Measurements from ENCODE around the gene APOBEC2. TPM values are rescaled to one million over a fixed set of nuclear protein-coding genes. Genes with fewer than 3 reads are reported as not detected.
"Not testable (repeated sequence)": the region's sequence is repeated elsewhere in the genome, so short reads cannot be mapped to it uniquely, and the experiment has no call there.

Gene APOBEC2
- not detected for total RNA-seq

GRCh38 chr6:41053041-41053440 lies at the start of gene APOBEC2:
APOBEC2 (plus strand) TSS chr6:41053202; CDS start chr6:41053348, 146 bp downstream.
- H3K4me1 Mint-ChIP-seq (ENCODE audit: low read depth) = peaks cover 17% of the 10 kb centered on the region
- ATAC-seq (replicated peaks in 1 of 2) (no peak), DNase-seq (no peak)
- H3K9me3 Mint-ChIP-seq = no peaks in the 10 kb centered on the region
- peaks cover 3 to 4% of the 10 kb centered on the region in 2 donors for H3K36me3 Mint-ChIP-seq (ENCODE audit: insufficient read depth in 2 of 2)
- peak within 1 kb of the TSS; percentile 31 for H3K27ac Mint-ChIP-seq
- H3K27me3 Mint-ChIP-seq (ENCODE audit: low read depth) = no peaks in the 10 kb centered on the region
- H3K4me3 Mint-ChIP-seq = no peak within 1 kb of the TSS

GRCh38 chr6:41006217-41006616 lies 46.8 kb upstream of the APOBEC2 start:
- DNase-seq (peak; percentile 60 to 68), ATAC-seq (replicated peaks in 1 of 2) (peak; percentile 60 to 64)
- H3K27ac Mint-ChIP-seq; H3K4me3 Mint-ChIP-seq; H3K9me3 Mint-ChIP-seq; H3K4me1 Mint-ChIP-seq (ENCODE audit: low read depth); H3K36me3 Mint-ChIP-seq (ENCODE audit: insufficient read depth in 2 of 2): not testable (repeated sequence)
- H3K27me3 Mint-ChIP-seq (ENCODE audit: low read depth) = peaks cover 23% of the 10 kb centered on the region

- H3K4me1 Mint-ChIP-seq (ENCODE audit: low read depth); H3K9me3 Mint-ChIP-seq; DNase-seq; H3K4me3 Mint-ChIP-seq; ATAC-seq (replicated peaks in 1 of 2); H3K27ac Mint-ChIP-seq; H3K36me3 Mint-ChIP-seq (ENCODE audit: insufficient read depth in 2 of 2): not testable (repeated sequence)
- H3K27me3 Mint-ChIP-seq (ENCODE audit: low read depth) = peaks cover 23% of the 10 kb centered on the region
Observed at GRCh38 chr6:41006980-41007379, 46.0 kb upstream of the APOBEC2 start.

GRCh38 chr6:41008011-41008410 lies 45.0 kb upstream of the APOBEC2 start:
- Mint-ChIP-seq H3K27ac (no peak overlapping the region), H3K27me3 (ENCODE audit: low read depth) (peaks cover 19% of the 10 kb centered on the region)

GRCh38 chr6:41009669-41010068 lies 43.3 kb upstream of the APOBEC2 start:
- Mint-ChIP-seq H3K4me3 (no peak overlapping the region), H3K27me3 (ENCODE audit: low read depth) (peaks cover 8% of the 10 kb centered on the region), H3K36me3 (ENCODE audit: insufficient read depth in 2 of 2) (no peaks in the 10 kb centered on the region), H3K27ac (no peak overlapping the region), H3K4me1 (ENCODE audit: low read depth) (no peaks in the 10 kb centered on the region), H3K9me3 (no peaks in the 10 kb centered on the region)
- ATAC-seq (replicated peaks in 1 of 2) (no peak), DNase-seq (no peak)

More at GRCh38 chr6:41008011-41008410, 45.0 kb upstream of the APOBEC2 start:
- Mint-ChIP-seq H3K4me3 (no peak overlapping the region), H3K9me3 (no peaks in the 10 kb centered on the region), H3K4me1 (ENCODE audit: low read depth) (no peaks in the 10 kb centered on the region), H3K36me3 (ENCODE audit: insufficient read depth in 2 of 2) (no peaks in the 10 kb centered on the region)
- DNase-seq (no peak), ATAC-seq (replicated peaks in 1 of 2) (no peak)

GRCh38 chr6:41011673-41012072 lies 41.3 kb upstream of the APOBEC2 start:
- H3K4me3 Mint-ChIP-seq = no peak overlapping the region
- H3K9me3 Mint-ChIP-seq = no peaks in the 10 kb centered on the region
- H3K27me3 Mint-ChIP-seq (ENCODE audit: low read depth) = no peaks in the 10 kb centered on the region
- ATAC-seq (replicated peaks in 1 of 2) (no peak), DNase-seq (no peak)
- H3K27ac Mint-ChIP-seq = no peak overlapping the region
- no peaks in the 10 kb centered on the region for H3K36me3 Mint-ChIP-seq (ENCODE audit: insufficient read depth in 2 of 2)
- no peaks in the 10 kb centered on the region for H3K4me1 Mint-ChIP-seq (ENCODE audit: low read depth)

GRCh38 chr6:41013466-41014153 lies 39.4 kb upstream of the APOBEC2 start:
- no peak overlapping the region for H3K4me3 Mint-ChIP-seq
- ATAC-seq (replicated peaks in 1 of 2) (no peak), DNase-seq (no peak)
- no peaks in the 10 kb centered on the region for H3K4me1 Mint-ChIP-seq (ENCODE audit: low read depth)
- no peaks in the 10 kb centered on the region for H3K36me3 Mint-ChIP-seq (ENCODE audit: insufficient read depth in 2 of 2)
- H3K9me3 Mint-ChIP-seq = no peaks in the 10 kb centered on the region
- H3K27me3 Mint-ChIP-seq (ENCODE audit: low read depth) = no peaks in the 10 kb centered on the region
- H3K27ac Mint-ChIP-seq = no peak overlapping the region

GRCh38 chr6:41014780-41015179 lies 38.2 kb upstream of the APOBEC2 start:
- ATAC-seq (replicated peaks in 1 of 2) = no peak
- no peak for DNase-seq
- Mint-ChIP-seq H3K4me1 (ENCODE audit: low read depth) (no peaks in the 10 kb centered on the region), H3K36me3 (ENCODE audit: insufficient read depth in 2 of 2) (no peaks in the 10 kb centered on the region), H3K9me3 (no peaks in the 10 kb centered on the region), H3K4me3 (no peak overlapping the region), H3K27ac (no peak overlapping the region), H3K27me3 (ENCODE audit: low read depth) (no peaks in the 10 kb centered on the region)

GRCh38 chr6:41015860-41016259 lies 37.1 kb upstream of the APOBEC2 start:
- DNase-seq; H3K9me3 Mint-ChIP-seq; H3K27ac Mint-ChIP-seq; H3K4me3 Mint-ChIP-seq; H3K4me1 Mint-ChIP-seq (ENCODE audit: low read depth); H3K36me3 Mint-ChIP-seq (ENCODE audit: insufficient read depth in 2 of 2); H3K27me3 Mint-ChIP-seq (ENCODE audit: low read depth); ATAC-seq (replicated peaks in 1 of 2): not testable (repeated sequence)

- no peak overlapping the region for H3K27ac Mint-ChIP-seq
- H3K4me3 Mint-ChIP-seq = no peak overlapping the region
- DNase-seq (no peak), ATAC-seq (replicated peaks in 1 of 2) (no peak)
- H3K9me3 Mint-ChIP-seq = no peaks in the 10 kb centered on the region
- H3K4me1 Mint-ChIP-seq (ENCODE audit: low read depth) = no peaks in the 10 kb centered on the region
- no peaks in the 10 kb centered on the region for H3K36me3 Mint-ChIP-seq (ENCODE audit: insufficient read depth in 2 of 2)
- H3K27me3 Mint-ChIP-seq (ENCODE audit: low read depth) = no peaks in the 10 kb centered on the region
Observed at GRCh38 chr6:41017663-41018062, 35.3 kb upstream of the APOBEC2 start.

- Mint-ChIP-seq H3K9me3 (no peaks in the 10 kb centered on the region), H3K4me3 (no peak overlapping the region), H3K27ac (no peak overlapping the region), H3K4me1 (ENCODE audit: low read depth) (no peaks in the 10 kb centered on the region), H3K27me3 (ENCODE audit: low read depth) (no peaks in the 10 kb centered on the region), H3K36me3 (ENCODE audit: insufficient read depth in 2 of 2) (no peaks in the 10 kb centered on the region)
- DNase-seq (no peak), ATAC-seq (replicated peaks in 1 of 2) (no peak)
Observed at GRCh38 chr6:41021832-41022231, 31.2 kb upstream of the APOBEC2 start.

GRCh38 chr6:41022294-41022693 lies 30.7 kb upstream of the APOBEC2 start:
- no peak overlapping the region for H3K4me3 Mint-ChIP-seq
- no peaks in the 10 kb centered on the region for H3K9me3 Mint-ChIP-seq
- H3K27ac Mint-ChIP-seq = no peak overlapping the region
- H3K36me3 Mint-ChIP-seq (ENCODE audit: insufficient read depth in 2 of 2) = no peaks in the 10 kb centered on the region
- H3K27me3 Mint-ChIP-seq (ENCODE audit: low read depth) = no peaks in the 10 kb centered on the region
- ATAC-seq (replicated peaks in 1 of 2) (no peak), DNase-seq (no peak)
- peaks cover 4% of the 10 kb centered on the region for H3K4me1 Mint-ChIP-seq (ENCODE audit: low read depth)

- DNase-seq (no peak), ATAC-seq (replicated peaks in 1 of 2) (no peak)
- H3K27ac Mint-ChIP-seq = no peak overlapping the region
Observed at GRCh38 chr6:41023114-41023513, 29.9 kb upstream of the APOBEC2 start.

GRCh38 chr6:41025966-41026530 lies 27.0 kb upstream of the APOBEC2 start:
- no peaks in the 10 kb centered on the region for H3K9me3 Mint-ChIP-seq
- no peaks in the 10 kb centered on the region for H3K36me3 Mint-ChIP-seq (ENCODE audit: insufficient read depth in 2 of 2)
- DNase-seq (no peak), ATAC-seq (replicated peaks in 1 of 2) (no peak)
- no peak overlapping the region for H3K4me3 Mint-ChIP-seq
- H3K27ac Mint-ChIP-seq = no peak overlapping the region
- no peaks in the 10 kb centered on the region for H3K27me3 Mint-ChIP-seq (ENCODE audit: low read depth)
- peaks cover 23% of the 10 kb centered on the region for H3K4me1 Mint-ChIP-seq (ENCODE audit: low read depth)

More at GRCh38 chr6:41023114-41023513, 29.9 kb upstream of the APOBEC2 start:
- H3K4me3 Mint-ChIP-seq = no peak overlapping the region
- no peaks in the 10 kb centered on the region for H3K36me3 Mint-ChIP-seq (ENCODE audit: insufficient read depth in 2 of 2)
- H3K9me3 Mint-ChIP-seq = no peaks in the 10 kb centered on the region
- H3K27me3 Mint-ChIP-seq (ENCODE audit: low read depth) = no peaks in the 10 kb centered on the region
- peaks cover 13% of the 10 kb centered on the region for H3K4me1 Mint-ChIP-seq (ENCODE audit: low read depth)

All from activated T-cell treated with anti-CD3 and anti-CD28 coated beads, Interleukin-2, amount 50 U/mL, for 72 hours (primary cell).